Fibroblast of lung (primary cell): Measurements from ENCODE around the gene OR56B1. TPM values are rescaled to one million over a fixed set of nuclear protein-coding genes. Genes with fewer than 3 reads are reported as not detected.

Experiments
- DNase-seq, 2 donors: peaks; one replicate each; pipeline versions ENCODE4 v3.0.0 to v3.0.0-alpha.2; 2010; ENCODE audit warnings: low read depth in 2 of 2
- H2AFZ ChIP-seq: 2 replicates; pipeline ENCODE4 v1.5.1; 2012; ENCODE audit warnings: low read length, control low read depth, inconsistent platforms
- H3K27ac ChIP-seq: 2 replicates; pipeline ENCODE4 v1.5.1; 2011; ENCODE audit warnings: low read length, control low read depth; ENCODE audit not compliant: insufficient read depth
- H3K27me3 ChIP-seq: 2 replicates; pipeline ENCODE4 v1.5.1; 2011; ENCODE audit warnings: mild to moderate bottlenecking, low read length; ENCODE audit not compliant: control insufficient read depth, insufficient read depth
- H3K36me3 ChIP-seq: 2 replicates; pipeline ENCODE4 v1.5.1; 2011; ENCODE audit warnings: low read length; ENCODE audit not compliant: control insufficient read depth, insufficient read depth
- H3K4me1 ChIP-seq: 2 replicates; pipeline ENCODE4 v1.5.1; 2011; ENCODE audit warnings: low read length; ENCODE audit not compliant: control insufficient read depth, insufficient read depth; ENCODE audit errors: extremely low read depth
- H3K4me2 ChIP-seq: 2 replicates; pipeline ENCODE4 v1.5.1; 2011; ENCODE audit warnings: low read length, control low read depth; ENCODE audit not compliant: insufficient read depth; ENCODE audit errors: extremely low read depth
- H3K4me3 ChIP-seq, 4 experiments: fragments of 200-600 bp in 1 of 4; sonication (generic) in 1 of 4; replicated peaks in 1 of 4; 2 replicates each; pipeline ENCODE4 v1.5.1; 2011 to 2016; ENCODE audit warnings: low read length in 4 of 4, low read depth in 3 of 4, mild to moderate bottlenecking in 3 of 4, control low read depth in 2 of 4, inconsistent platforms in 1 of 4, mixed read lengths in 1 of 4; ENCODE audit not compliant: insufficient read depth in 1 of 4; ENCODE audit errors: control extremely low read depth in 1 of 4
- H3K79me2 ChIP-seq: 2 replicates; pipeline ENCODE4 v1.5.1; 2012; ENCODE audit warnings: mild to moderate bottlenecking, low read length, inconsistent platforms; ENCODE audit not compliant: control insufficient read depth, insufficient read depth
- H3K9ac ChIP-seq: 2 replicates; pipeline ENCODE4 v1.5.1; 2011; ENCODE audit warnings: mild to moderate bottlenecking, low read length, control low read depth; ENCODE audit not compliant: insufficient read depth
- H3K9me3 ChIP-seq: 2 replicates; pipeline ENCODE4 v1.5.1; 2012; ENCODE audit warnings: low read depth, low read length; ENCODE audit not compliant: control insufficient read depth, insufficient read depth
- H4K20me1 ChIP-seq: 2 replicates; pipeline ENCODE4 v1.5.1; 2011; ENCODE audit warnings: low read length; ENCODE audit not compliant: control insufficient read depth, insufficient read depth; ENCODE audit errors: extremely low read depth
- CTCF ChIP-seq, 2 donors: IDR thresholded peaks in 1 of 2; conservative IDR thresholded peaks in 1 of 2; 1 replicate in 1 of 2; 2 replicates in 1 of 2; pipeline ENCODE4 v1.5.1; 2011 to 2012; ENCODE audit warnings: low read length in 2 of 2, control low read depth in 1 of 2, inconsistent platforms in 1 of 2, low read depth in 1 of 2, mild to moderate bottlenecking in 1 of 2
- EZH2 ChIP-seq: IDR thresholded peaks from 2 replicates; pipeline ENCODE4 v1.5.1; 2012; ENCODE audit warnings: low read length, control low read depth, mild to moderate bottlenecking; ENCODE audit errors: missing control alignments
- polyA plus RNA-seq, 2 donors: library from polyadenylated mRNA; depleted of rRNA in 1 of 2; stranded (reverse) in 1 of 2; unstranded in 1 of 2; fragments of >200 nt; gene quantifications; 2 replicates each; pipeline ENCODE4 v1.2.1, GENCODE V29; 2011 to 2012; ENCODE audit warnings: missing spikeins in 1 of 2
- total RNA-seq: library from RNA; depleted of rRNA; stranded (reverse); fragments of >200 nt; gene quantifications from 2 replicates; pipeline ENCODE4 v1.2.1, GENCODE V29; 2014

OR56B1 gene
- total and polyA plus RNA-seq, 2 donors (not counting 1 experiment from before 2014, with no cell fraction given) = not detected

- peaks cover 6% of the 10 kb centered on the region for H3K79me2 ChIP-seq
- H3K27me3 ChIP-seq = no peaks in the 10 kb centered on the region
- peak overlapping the region in 1 of 4 experiments; percentile 64 for H3K4me3 ChIP-seq
- no peak overlapping the region for H3K27ac ChIP-seq
- peaks cover 3% of the 10 kb centered on the region for H3K36me3 ChIP-seq
- no peaks in the 10 kb centered on the region for H3K9me3 ChIP-seq
- H4K20me1 ChIP-seq = no peaks in the 10 kb centered on the region
- no peak overlapping the region for H2AFZ ChIP-seq
- peaks cover 9% of the 10 kb centered on the region for H3K4me1 ChIP-seq
- H3K4me2 ChIP-seq = peak overlapping the region; percentile 62
- no peak for DNase-seq
- no peak for TF ChIP-seq EZH2
- no peak for TF ChIP-seq CTCF (conservative IDR thresholded peaks at IDR 0.05 in 1 of 2, IDR thresholded peaks at IDR 0.05 in 1 of 2; ENCODE audit: low read depth in 1 of 2, low read length in 2 of 2)
- H3K9ac ChIP-seq = no peak overlapping the region
Measured at GRCh38 chr11:5691964-5692361, 44.3 kb upstream of the OR56B1 start.

- Histone ChIP-seq H3K27ac (no peak overlapping the region), H3K4me1 (peaks cover 4% of the 10 kb centered on the region), H3K9ac (no peak overlapping the region), H4K20me1 (no peaks in the 10 kb centered on the region), H3K4me2 (no peak overlapping the region), H3K79me2 (peaks cover 6% of the 10 kb centered on the region), H3K4me3 (no peak overlapping the region), H2AFZ (no peak overlapping the region), H3K27me3 (no peaks in the 10 kb centered on the region), H3K9me3 (no peaks in the 10 kb centered on the region), H3K36me3 (peaks cover 7% of the 10 kb centered on the region)
- DNase-seq = no peak
- no peak for TF ChIP-seq EZH2
- no peak for TF ChIP-seq CTCF (conservative IDR thresholded peaks at IDR 0.05 in 1 of 2, IDR thresholded peaks at IDR 0.05 in 1 of 2; ENCODE audit: low read depth in 1 of 2, low read length in 2 of 2)
Measured at GRCh38 chr11:5694642-5695041, 41.6 kb upstream of the OR56B1 start.

- H4K20me1 ChIP-seq = no peaks in the 10 kb centered on the region
- H3K4me3 ChIP-seq = no peak overlapping the region
- TF ChIP-seq EZH2 (no peak), CTCF (conservative IDR thresholded peaks at IDR 0.05 in 1 of 2, IDR thresholded peaks at IDR 0.05 in 1 of 2; ENCODE audit: low read depth in 1 of 2, low read length in 2 of 2) (no peak)
- peaks cover 6% of the 10 kb centered on the region for H3K79me2 ChIP-seq
- no peaks in the 10 kb centered on the region for H3K27me3 ChIP-seq
- no peak overlapping the region for H2AFZ ChIP-seq
- DNase-seq = no peak
- H3K27ac ChIP-seq = no peak overlapping the region
- no peak overlapping the region for H3K9ac ChIP-seq
- H3K4me1 ChIP-seq = peaks cover 4% of the 10 kb centered on the region
- H3K36me3 ChIP-seq = peaks cover 7% of the 10 kb centered on the region
- H3K9me3 ChIP-seq = no peaks in the 10 kb centered on the region
- no peak overlapping the region for H3K4me2 ChIP-seq
Measured at GRCh38 chr11:5695580-5695979, 40.7 kb upstream of the OR56B1 start.
